ENCODE data around the gene ELMOD3. TPM values are rescaled to one million over a fixed set of nuclear protein-coding genes. Genes with fewer than 3 reads are reported as not detected.
A peak's percentile ranks its signal among the peaks of the same experiment; 100 is the strongest.

Gene ELMOD3
- total RNA-seq, 1 experiment from 2014 or later = 9.7 TPM

- no peaks in the 10 kb centered on the region for H3K9me3 Mint-ChIP-seq
- no peak for TF ChIP-seq TEAD4 (CRISPR knock-in tag; IDR thresholded peaks at IDR 0.05)
- TF ChIP-seq NR3C1 (CRISPR knock-in tag; conservative IDR thresholded peaks at IDR 0.05; ENCODE audit: low read depth) = no peak
- TF ChIP-seq CBFB (CRISPR knock-in tag; IDR thresholded peaks at IDR 0.05; ENCODE audit: low read depth) = no peak
- no peak for TF ChIP-seq ZNF232 (CRISPR knock-in tag; IDR thresholded peaks at IDR 0.05)
- no peak for TF ChIP-seq JUN (CRISPR knock-in tag; IDR thresholded peaks at IDR 0.05)
- TF ChIP-seq ZSCAN18 (CRISPR knock-in tag; IDR thresholded peaks at IDR 0.05) = no peak
- no peak for TF ChIP-seq ATF2 (CRISPR knock-in tag; IDR thresholded peaks at IDR 0.05; ENCODE audit: borderline replicate concordance, low read depth)
- TF ChIP-seq ZNF317 (CRISPR knock-in tag; IDR thresholded peaks at IDR 0.05; ENCODE audit: borderline replicate concordance, low read depth) = no peak
- TF ChIP-seq ZNF671 (CRISPR knock-in tag; IDR thresholded peaks at IDR 0.05) = no peak
- no peak for TF ChIP-seq IRF1 (CRISPR knock-in tag; IDR thresholded peaks at IDR 0.05)
- TF ChIP-seq, protein P1, sequence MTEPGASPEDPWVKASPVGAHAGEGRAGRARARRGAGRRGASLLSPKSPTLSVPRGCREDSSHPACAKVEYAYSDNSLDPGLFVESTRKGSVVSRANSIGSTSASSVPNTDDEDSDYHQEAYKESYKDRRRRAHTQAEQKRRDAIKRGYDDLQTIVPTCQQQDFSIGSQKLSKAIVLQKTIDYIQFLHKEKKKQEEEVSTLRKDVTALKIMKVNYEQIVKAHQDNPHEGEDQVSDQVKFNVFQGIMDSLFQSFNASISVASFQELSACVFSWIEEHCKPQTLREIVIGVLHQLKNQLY (CRISPR knock-in tag; IDR thresholded peaks at IDR 0.05) = no peak
- TF ChIP-seq ATF6 (CRISPR knock-in tag; IDR thresholded peaks at IDR 0.05) = no peak
- CTCF ChIA-PET = interaction anchor here (1.0 to 2.5 kb wide), 4 partner anchors 25 to 137 kb away, joined by 3 to 17 read pairs (median 7); partner anchors contain the start of gene MAT2A
- H3K36me3 Mint-ChIP-seq = no peaks in the 10 kb centered on the region
- DNase-seq (ENCODE audit: low spot score) = no peak
- peak overlapping the region; percentile 30; the same call in 1 of the 2 replicates for H3K4me3 Mint-ChIP-seq
- H3K27me3 Mint-ChIP-seq (ENCODE audit: low read depth) = no peaks in the 10 kb centered on the region
- H3K27ac Mint-ChIP-seq = no peak overlapping the region
- ATAC-seq = no peak
- peaks cover 42% of the 10 kb centered on the region for H3K4me1 Mint-ChIP-seq
- POLR2A ChIA-PET = interaction anchor here (0.8 to 3.4 kb wide), 4 partner anchors 16 to 131 kb away, joined by 3 to 36 read pairs (median 4); partner anchors contain the start of gene MAT2A
These were observed 60.4 kb downstream of the ELMOD3 start for GRCh38 chr2:85414761-85415553.

GRCh38 chr2:85415980-85416650 is 61.5 kb downstream of the ELMOD3 start:
- H3K27ac Mint-ChIP-seq = no peak overlapping the region
- POLR2A ChIA-PET = no interaction called here
- CTCF ChIA-PET = interaction anchor here (1.3 to 1.5 kb wide), 2 partner anchors 20 to 136 kb away, joined by 3 to 4 read pairs; no protein-coding TSS in a partner anchor
- TF ChIP-seq FOXP1 (CRISPR knock-in tag; IDR thresholded peaks at IDR 0.05; ENCODE audit: borderline replicate concordance) = no peak
- no peak for TF ChIP-seq SMAD3 (CRISPR knock-in tag; IDR thresholded peaks at IDR 0.05; ENCODE audit: borderline replicate concordance)
- no peak for TF ChIP-seq CBFB (CRISPR knock-in tag; IDR thresholded peaks at IDR 0.05; ENCODE audit: low read depth)
- no peak for TF ChIP-seq JAZF1 (CRISPR knock-in tag; IDR thresholded peaks at IDR 0.05)
- no peak for TF ChIP-seq HMGA2 (CRISPR knock-in tag; IDR thresholded peaks at IDR 0.05)
- TF ChIP-seq, protein P2, sequence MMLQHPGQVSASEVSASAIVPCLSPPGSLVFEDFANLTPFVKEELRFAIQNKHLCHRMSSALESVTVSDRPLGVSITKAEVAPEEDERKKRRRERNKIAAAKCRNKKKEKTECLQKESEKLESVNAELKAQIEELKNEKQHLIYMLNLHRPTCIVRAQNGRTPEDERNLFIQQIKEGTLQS (CRISPR knock-in tag; conservative IDR thresholded peaks at IDR 0.05) = no peak
- no peak for TF ChIP-seq GRHL2 (CRISPR knock-in tag; IDR thresholded peaks at IDR 0.05; ENCODE audit: insufficient replicate concordance, severe bottlenecking)
- TF ChIP-seq, protein P3, sequence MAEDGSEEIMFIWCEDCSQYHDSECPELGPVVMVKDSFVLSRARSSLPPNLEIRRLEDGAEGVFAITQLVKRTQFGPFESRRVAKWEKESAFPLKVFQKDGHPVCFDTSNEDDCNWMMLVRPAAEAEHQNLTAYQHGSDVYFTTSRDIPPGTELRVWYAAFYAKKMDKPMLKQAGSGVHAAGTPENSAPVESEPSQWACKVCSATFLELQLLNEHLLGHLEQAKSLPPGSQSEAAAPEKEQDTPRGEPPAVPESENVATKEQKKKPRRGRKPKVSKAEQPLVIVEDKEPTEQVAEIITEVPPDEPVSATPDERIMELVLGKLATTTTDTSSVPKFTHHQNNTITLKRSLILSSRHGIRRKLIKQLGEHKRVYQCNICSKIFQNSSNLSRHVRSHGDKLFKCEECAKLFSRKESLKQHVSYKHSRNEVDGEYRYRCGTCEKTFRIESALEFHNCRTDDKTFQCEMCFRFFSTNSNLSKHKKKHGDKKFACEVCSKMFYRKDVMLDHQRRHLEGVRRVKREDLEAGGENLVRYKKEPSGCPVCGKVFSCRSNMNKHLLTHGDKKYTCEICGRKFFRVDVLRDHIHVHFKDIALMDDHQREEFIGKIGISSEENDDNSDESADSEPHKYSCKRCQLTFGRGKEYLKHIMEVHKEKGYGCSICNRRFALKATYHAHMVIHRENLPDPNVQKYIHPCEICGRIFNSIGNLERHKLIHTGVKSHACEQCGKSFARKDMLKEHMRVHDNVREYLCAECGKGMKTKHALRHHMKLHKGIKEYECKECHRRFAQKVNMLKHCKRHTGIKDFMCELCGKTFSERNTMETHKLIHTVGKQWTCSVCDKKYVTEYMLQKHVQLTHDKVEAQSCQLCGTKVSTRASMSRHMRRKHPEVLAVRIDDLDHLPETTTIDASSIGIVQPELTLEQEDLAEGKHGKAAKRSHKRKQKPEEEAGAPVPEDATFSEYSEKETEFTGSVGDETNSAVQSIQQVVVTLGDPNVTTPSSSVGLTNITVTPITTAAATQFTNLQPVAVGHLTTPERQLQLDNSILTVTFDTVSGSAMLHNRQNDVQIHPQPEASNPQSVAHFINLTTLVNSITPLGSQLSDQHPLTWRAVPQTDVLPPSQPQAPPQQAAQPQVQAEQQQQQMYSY (CRISPR knock-in tag; IDR thresholded peaks at IDR 0.05) = no peak
- no peak for TF ChIP-seq ZNF263 (CRISPR knock-in tag; IDR thresholded peaks at IDR 0.05; ENCODE audit: low read depth)
- TF ChIP-seq ZNF219 (CRISPR knock-in tag; IDR thresholded peaks at IDR 0.05; ENCODE audit: borderline replicate concordance) = no peak
- no peak for TF ChIP-seq ESRRA (CRISPR knock-in tag; IDR thresholded peaks at IDR 0.05; ENCODE audit: borderline replicate concordance)
- TF ChIP-seq SMAD4 (CRISPR knock-in tag; IDR thresholded peaks at IDR 0.05) = no peak
- TF ChIP-seq TEAD4 (CRISPR knock-in tag; IDR thresholded peaks at IDR 0.05) = no peak

More at GRCh38 chr2:85415980-85416650, 61.5 kb downstream of the ELMOD3 start:
- peaks cover 39% of the 10 kb centered on the region for H3K4me1 Mint-ChIP-seq
- H3K27me3 Mint-ChIP-seq (ENCODE audit: low read depth) = no peaks in the 10 kb centered on the region
- H3K4me3 Mint-ChIP-seq = no peak overlapping the region
- DNase-seq (ENCODE audit: low spot score) (no peak), ATAC-seq (no peak)
- no peaks in the 10 kb centered on the region for H3K36me3 Mint-ChIP-seq
- no peaks in the 10 kb centered on the region for H3K9me3 Mint-ChIP-seq
